A673 (cell line): ENCODE measurements around the gene NUMB. TPM values are rescaled to one million over a fixed set of nuclear protein-coding genes. Genes with fewer than 3 reads are reported as not detected.

ENCODE experiments used
- BruUV-seq: library from RNA; stranded (reverse); fragments of 400-500 nt; replicated peaks from 2 replicates; lab custom pipeline; 2021; lab: Mats Ljungman, UMichigan
- CTCF ChIA-PET: fragments of 300-600 bp; sonication (Branson Sonifier 250); formaldehyde crosslinking; loops from one replicate; lab custom pipeline; 2022; ENCODE audit warnings: antibody characterized with exemption; lab: Charles Lee
- POLR2A ChIA-PET: fragments of 300-600 bp; sonication (Branson Sonifier 250); formaldehyde crosslinking; loops from one replicate; lab custom pipeline; 2022; ENCODE audit warnings: antibody characterized with exemption; ENCODE audit not compliant: low non-redundant PET; lab: Charles Lee
- DNase-seq: peaks from one replicate; pipeline ENCODE4 v3.0.0-alpha.2; 2015; ENCODE audit warnings: low spot score
- H3K27ac ChIP-seq: fragments of 200-600 bp; sonication (generic); 2 replicates; pipeline ENCODE4 v1.5.1; 2016; ENCODE audit warnings: mixed run types, low read depth, mild to moderate bottlenecking, mixed read lengths, antibody characterized with exemption, low read length; ENCODE audit not compliant: poor library complexity, severe bottlenecking
- H3K27me3 ChIP-seq: fragments of 200-600 bp; sonication (generic); replicated peaks from 2 replicates; pipeline ENCODE4 v1.6.1; 2017; ENCODE audit warnings: mixed run types, low read depth, mild to moderate bottlenecking, mixed read lengths, antibody characterized with exemption, low read length; ENCODE audit not compliant: insufficient read depth, poor library complexity
- H3K36me3 ChIP-seq: fragments of 200-600 bp; sonication (generic); 2 replicates; pipeline ENCODE4 v1.6.1; 2016; ENCODE audit warnings: mixed run types, mild to moderate bottlenecking, mixed read lengths, antibody characterized with exemption, low read length; ENCODE audit not compliant: insufficient read depth, poor library complexity, severe bottlenecking
- H3K4me1 ChIP-seq: fragments of 200-600 bp; sonication (generic); 2 replicates; pipeline ENCODE4 v1.6.1; 2017; ENCODE audit warnings: mixed run types, mild to moderate bottlenecking, mixed read lengths, antibody characterized with exemption, low read length; ENCODE audit not compliant: insufficient read depth, poor library complexity, severe bottlenecking
- H3K4me3 ChIP-seq: fragments of 200-600 bp; sonication (generic); 2 replicates; pipeline ENCODE4 v1.5.1; 2016; ENCODE audit warnings: low read depth, mixed run types, mild to moderate bottlenecking, mixed read lengths, low read length; ENCODE audit not compliant: poor library complexity, severe bottlenecking
- H3K9me3 ChIP-seq: fragments of 200-600 bp; sonication (generic); 2 replicates; pipeline ENCODE4 v1.6.1; 2016; ENCODE audit warnings: mixed run types, low read depth, mild to moderate bottlenecking, mixed read lengths, antibody characterized with exemption, low read length; ENCODE audit not compliant: poor library complexity, severe bottlenecking
- EZH2 ChIP-seq: fragments of 200-600 bp; sonication (generic); IDR thresholded peaks from 2 replicates; pipeline ENCODE4 v1.6.1; 2017; ENCODE audit warnings: borderline replicate concordance, low read depth, mild to moderate bottlenecking, mixed read lengths, antibody characterized with exemption, low read length; ENCODE audit not compliant: poor library complexity, severe bottlenecking
- intact Hi-C: fragments of 100-400 bp; cut with micrococcal nuclease; formaldehyde crosslinking; loops from one replicate; pipeline ENCODE4 v1.10.0; 2022; ENCODE audit not compliant: unreplicated experiment
- total RNA-seq: library from RNA; stranded (reverse); gene quantifications from 2 replicates; pipeline ENCODE4 v1.2.3, GENCODE V29; 2021
- TF ChIP-seq, protein P1 (sequence below): fragments of 300-800, 200-600 bp; sonication (generic); conservative IDR thresholded peaks from 2 replicates; pipeline ENCODE4 v1.5.1; 2017; ENCODE audit warnings: low read depth, mild to moderate bottlenecking, antibody characterized with exemption, low read length, moderate library complexity, mixed read lengths

NUMB gene
- total RNA-seq, 1 experiment from 2014 or later: 46.3 TPM

GRCh38 chr14:73383356-73383755, 75.0 kb downstream of the NUMB start:
- H3K4me1 ChIP-seq: no peaks in the 10 kb centered on the region

GRCh38 chr14:73381380-73382013, 76.8 kb downstream of the NUMB start:
- H3K4me1 ChIP-seq: no peaks in the 10 kb centered on the region
- no peaks in the 10 kb centered on the region for H3K27me3 ChIP-seq
- BruUV-seq: no TSS peak
- no peak overlapping the region for H3K4me3 ChIP-seq
- DNase-seq: no peak
- H3K36me3 ChIP-seq: no peaks in the 10 kb centered on the region
- H3K9me3 ChIP-seq: no peaks in the 10 kb centered on the region
- no peak overlapping the region for H3K27ac ChIP-seq
- ChIA-PET POLR2A (no interaction called here), CTCF (interaction anchor here (0.6 kb wide), 1 partner anchor 35 kb away, joined by 3 read pairs; no protein-coding TSS in a partner anchor)
- TF ChIP-seq, protein P1, sequence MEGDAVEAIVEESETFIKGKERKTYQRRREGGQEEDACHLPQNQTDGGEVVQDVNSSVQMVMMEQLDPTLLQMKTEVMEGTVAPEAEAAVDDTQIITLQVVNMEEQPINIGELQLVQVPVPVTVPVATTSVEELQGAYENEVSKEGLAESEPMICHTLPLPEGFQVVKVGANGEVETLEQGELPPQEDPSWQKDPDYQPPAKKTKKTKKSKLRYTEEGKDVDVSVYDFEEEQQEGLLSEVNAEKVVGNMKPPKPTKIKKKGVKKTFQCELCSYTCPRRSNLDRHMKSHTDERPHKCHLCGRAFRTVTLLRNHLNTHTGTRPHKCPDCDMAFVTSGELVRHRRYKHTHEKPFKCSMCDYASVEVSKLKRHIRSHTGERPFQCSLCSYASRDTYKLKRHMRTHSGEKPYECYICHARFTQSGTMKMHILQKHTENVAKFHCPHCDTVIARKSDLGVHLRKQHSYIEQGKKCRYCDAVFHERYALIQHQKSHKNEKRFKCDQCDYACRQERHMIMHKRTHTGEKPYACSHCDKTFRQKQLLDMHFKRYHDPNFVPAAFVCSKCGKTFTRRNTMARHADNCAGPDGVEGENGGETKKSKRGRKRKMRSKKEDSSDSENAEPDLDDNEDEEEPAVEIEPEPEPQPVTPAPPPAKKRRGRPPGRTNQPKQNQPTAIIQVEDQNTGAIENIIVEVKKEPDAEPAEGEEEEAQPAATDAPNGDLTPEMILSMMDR: no peak
- TF ChIP-seq EZH2: no peak
- intact Hi-C loops: no loop called here

More at GRCh38 chr14:73383356-73383755, 75.0 kb downstream of the NUMB start:
- intact Hi-C loops: no loop called here
- H3K9me3 ChIP-seq: no peaks in the 10 kb centered on the region
- H3K27ac ChIP-seq: no peak overlapping the region
- no peak overlapping the region for H3K4me3 ChIP-seq
- ChIA-PET POLR2A (interaction anchor here (0.6 kb wide), 2 partner anchors 27 to 162 kb away, joined by 3 to 9 read pairs; no protein-coding TSS in a partner anchor), CTCF (no interaction called here)
- no TSS peak for BruUV-seq
- H3K36me3 ChIP-seq: no peaks in the 10 kb centered on the region
- no peak for DNase-seq
- TF ChIP-seq EZH2: no peak
- TF ChIP-seq, protein P1: no peak
- H3K27me3 ChIP-seq: no peaks in the 10 kb centered on the region

DNA sequence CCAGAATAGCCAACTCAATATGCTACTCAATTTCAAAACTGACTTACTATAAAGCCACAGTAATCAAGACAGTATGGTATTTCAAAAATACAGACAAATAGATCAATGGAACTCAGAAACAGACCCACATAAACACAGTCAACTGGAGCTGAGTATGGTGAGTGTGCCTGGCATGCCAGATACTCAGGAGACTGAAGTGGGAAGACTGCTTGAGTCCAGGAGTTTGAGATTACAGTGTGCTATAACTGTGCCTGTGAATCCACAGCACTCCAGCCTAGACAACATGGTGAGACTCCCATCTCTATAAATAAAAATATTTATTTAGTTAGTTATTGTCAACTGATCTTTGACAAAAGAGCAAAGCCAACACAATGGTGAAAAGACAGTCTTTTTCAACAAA, 81.8 kb downstream of the NUMB start:
- BruUV-seq: no TSS peak
- Histone ChIP-seq H3K4me1 (no peaks in the 10 kb centered on the region), H3K36me3 (no peaks in the 10 kb centered on the region), H3K27me3 (no peaks in the 10 kb centered on the region), H3K9me3 (no peaks in the 10 kb centered on the region), H3K27ac (no peak overlapping the region), H3K4me3 (no peak overlapping the region)
- TF ChIP-seq, protein P1: no peak
- no peak for TF ChIP-seq EZH2
- CTCF ChIA-PET: no interaction called here
- intact Hi-C loops: no loop called here
- DNase-seq: no peak
- POLR2A ChIA-PET: no interaction called here
